GM19043 (cell line): ENCODE results near the gene PSG1.
"Not testable (repeated sequence)": the region's sequence is repeated elsewhere in the genome, so short reads cannot be mapped to it uniquely, and the experiment has no call there.

Source experiments
- ATAC-seq: cut with Tn5 transposase; IDR thresholded peaks from one replicate; pipeline ENCODE4 v1.9.1; 2021; ENCODE audit warnings: low read depth; ENCODE audit not compliant: unreplicated experiment

Gene PSG1

DNA sequence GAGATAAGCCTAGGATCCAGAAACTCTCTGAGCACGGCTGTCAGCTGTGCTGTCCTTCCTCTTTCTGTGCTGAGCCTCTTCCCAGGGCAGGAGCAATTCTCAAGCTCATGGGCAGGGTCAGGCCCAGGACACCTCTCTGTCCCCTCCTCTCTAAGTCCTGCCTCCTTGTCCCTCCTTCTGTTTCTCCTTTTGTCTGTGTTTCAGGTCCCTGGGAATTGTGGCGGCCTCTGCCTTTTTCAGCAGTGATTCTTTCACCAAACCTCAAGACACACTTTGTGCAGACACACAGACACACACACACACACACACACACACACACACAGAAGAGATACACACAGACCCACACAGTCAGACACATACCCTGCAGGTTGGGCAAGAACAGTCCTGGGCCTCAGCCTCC, at the start of gene PSG1:
TSS of gene PSG1 (minus strand) at position 101 of the 400 bp plus-strand sequence. CDS start 132 bp downstream, outside the sequence.
- no peak for ATAC-seq

DNA sequence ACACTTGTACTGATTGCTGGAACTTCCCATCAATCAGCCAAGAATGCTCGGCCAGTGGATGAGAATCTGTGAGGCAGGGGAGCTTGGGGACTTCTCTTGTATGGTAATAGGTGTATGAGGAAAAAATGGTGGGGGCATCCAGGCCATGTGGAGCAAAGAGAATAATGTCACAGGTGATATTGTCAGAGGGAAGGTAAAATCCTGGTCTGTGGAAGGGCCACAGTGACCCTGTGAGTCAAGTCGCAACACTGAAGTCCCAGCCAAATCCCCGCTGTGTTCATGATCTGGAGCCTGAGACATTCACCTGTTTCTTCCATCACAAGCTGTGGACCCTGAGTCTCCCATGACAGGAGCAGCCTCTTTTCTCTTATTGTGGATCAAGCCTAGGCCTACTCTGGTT, 49.4 kb upstream of the PSG1 start:
- ATAC-seq, result no peak

DNA sequence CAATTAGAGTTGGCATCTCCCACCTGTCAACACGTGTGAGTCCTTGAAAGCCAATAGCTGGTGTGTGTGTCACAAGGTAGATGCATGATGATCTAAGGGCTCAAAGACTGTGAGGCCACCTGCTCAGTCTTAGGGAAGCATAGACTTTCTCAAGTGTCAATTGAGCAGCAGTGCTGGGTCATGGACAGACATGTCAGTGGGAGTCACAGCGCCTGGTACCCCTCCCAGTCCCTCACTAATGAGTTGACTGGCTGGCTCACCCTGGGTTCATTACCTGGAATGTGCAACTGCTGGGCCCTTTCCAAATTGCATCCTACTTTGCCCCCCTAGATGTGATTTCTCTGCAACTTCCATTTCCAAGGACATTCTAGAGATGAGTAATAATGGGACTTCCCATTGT, 47.3 kb upstream of the PSG1 start:
- ATAC-seq, result no peak

DNA sequence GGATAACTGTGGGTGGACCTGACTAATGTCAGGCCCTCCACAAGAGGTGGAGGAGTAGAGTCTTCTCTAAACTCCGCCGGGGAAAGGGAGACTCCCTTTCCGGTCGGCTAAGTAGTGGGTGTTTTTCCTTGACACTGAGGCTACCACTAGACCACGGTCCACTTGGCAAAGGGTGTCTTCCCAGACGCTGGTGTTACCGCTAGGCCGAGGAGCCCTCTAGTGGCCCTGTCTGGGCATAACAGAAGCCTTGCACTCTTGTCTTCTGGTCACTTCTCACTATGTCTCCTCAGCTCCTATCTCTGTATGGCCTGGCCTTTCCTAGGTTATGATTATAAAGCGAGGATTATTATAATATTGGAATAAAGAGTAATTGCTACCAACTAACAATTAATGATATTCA, 43.6 kb upstream of the PSG1 start:
- ATAC-seq, result not testable (repeated sequence)

DNA sequence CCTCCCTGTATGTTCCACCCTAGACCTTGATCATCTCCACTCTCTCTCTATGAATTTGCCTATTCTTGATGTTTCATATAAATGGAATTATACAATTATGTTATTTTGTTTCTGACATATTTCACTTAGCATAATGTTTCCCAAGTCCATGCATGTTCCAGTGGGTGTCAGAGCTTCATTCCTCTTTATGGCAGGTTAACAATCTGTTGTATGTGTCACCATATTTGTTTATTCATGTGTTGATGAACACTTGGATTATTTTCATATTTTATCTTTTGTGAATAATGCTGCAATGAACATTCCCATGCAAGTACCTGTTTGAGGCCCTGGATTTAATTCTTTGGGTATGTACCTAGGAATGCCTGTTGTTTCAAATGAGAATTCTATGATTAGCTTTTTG, 41.5 kb upstream of the PSG1 start:
- not testable (repeated sequence) for ATAC-seq

DNA sequence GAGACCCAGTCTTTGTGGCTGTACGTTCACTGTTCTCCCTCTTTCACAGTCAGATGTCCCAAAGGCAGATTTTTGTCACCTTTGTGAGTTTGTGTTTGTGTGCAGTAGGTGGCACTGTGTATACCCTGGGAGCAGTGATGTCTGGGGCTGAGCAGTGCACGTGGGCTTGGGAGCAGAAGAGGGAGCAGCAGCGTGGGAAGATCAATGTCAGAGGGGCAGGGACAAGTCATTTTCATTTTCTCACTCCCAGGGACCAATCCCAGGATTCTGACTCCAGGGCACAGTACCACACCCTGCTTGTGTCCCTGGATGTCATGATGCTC, 40.2 kb upstream of the PSG1 start:
- no peak for ATAC-seq

DNA sequence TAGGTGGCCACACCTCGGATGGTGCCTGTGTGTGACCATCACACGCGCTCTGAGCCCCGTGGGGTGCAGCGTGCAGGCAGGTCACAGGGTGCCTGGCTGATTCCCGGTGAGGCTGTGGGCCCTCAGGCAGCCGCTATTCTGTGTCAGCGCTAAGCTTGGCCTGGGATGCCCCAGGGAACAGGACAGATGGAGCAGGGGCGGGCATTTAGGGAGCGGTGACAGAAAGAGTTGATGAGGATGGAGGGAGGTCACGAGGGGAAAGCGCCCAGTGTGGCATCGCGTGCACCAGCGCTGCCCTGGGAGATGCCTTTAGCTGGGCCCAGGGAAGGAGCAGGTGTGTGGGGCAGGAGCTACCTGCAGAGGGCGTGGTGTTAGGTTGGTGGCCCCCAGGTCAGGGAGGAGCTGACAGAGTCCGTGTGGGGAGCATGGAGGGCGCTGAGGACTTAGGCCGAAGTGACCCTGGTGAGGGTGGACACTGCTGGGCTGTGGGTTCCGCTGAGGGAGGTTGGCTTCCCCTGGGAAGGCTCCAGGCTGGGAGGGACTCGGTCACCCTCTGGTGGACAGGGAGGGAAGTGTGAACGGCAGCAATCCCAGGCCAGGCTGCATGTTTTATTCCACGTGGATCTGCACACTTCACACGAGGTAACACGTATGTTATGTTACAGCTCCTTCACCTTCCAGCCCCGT, 39.7 kb upstream of the PSG1 start:
- not testable (repeated sequence) for ATAC-seq

DNA sequence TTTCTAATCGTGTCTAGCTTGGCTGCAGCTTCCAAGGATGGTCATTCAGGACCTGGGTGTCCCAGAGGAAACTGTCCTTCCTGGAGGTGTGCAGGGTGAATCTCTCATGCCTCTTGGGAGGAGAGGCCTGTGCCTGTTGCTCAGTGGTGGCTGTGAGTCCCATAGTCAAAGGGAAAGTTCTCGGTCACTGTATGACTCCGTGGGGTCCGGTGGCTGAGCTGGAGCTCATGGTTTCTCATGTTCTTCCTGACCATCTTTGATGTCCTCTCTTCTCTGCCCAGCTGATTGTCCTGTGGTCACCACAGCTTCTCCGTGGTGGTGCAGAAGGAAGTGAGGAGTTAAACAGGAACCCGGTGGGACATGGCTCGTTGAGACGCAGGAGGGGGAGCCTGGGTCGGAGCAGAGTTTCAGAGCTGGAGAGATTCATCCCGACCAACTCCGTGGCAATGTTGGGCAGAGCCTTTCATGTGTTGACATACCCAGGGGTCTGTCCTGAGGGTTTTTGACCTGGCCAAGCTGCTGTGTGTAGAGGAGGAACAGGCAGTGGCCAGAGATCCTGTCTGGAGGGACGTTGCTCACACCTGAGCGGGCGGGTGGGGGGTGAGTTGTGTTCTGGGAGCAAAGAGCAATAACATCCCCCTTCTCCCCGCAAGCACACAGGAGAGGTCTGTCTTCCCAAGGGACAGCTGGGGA, 39.0 kb upstream of the PSG1 start:
- ATAC-seq, result not testable (repeated sequence)

DNA sequence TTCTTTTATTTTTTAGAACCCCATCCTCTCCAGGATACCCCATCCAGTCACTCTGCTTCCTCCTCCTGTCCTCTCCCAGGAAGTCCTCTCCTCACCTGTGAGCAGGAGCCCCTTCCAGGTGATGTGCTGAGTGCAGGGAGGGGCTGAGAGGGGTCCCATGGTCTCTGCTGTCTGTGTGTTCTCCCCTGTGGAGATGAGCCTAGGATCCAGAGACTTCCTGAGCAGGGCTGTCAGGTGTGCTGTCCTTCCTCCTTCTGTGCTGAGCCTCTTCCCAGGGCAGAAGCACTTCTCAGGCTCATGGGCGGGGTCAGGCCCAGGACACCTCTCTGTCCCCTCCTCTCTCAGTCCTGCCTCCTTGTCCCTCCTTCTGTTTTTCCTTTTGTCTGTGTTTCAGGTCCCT, 38.1 kb upstream of the PSG1 start, which contains the start of gene PSG6:
TSS of gene PSG6 (minus strand) at position 261 of the 400 bp plus-strand sequence. CDS start at position 159, 102 bp downstream.
- ATAC-seq, result not testable (repeated sequence)

DNA sequence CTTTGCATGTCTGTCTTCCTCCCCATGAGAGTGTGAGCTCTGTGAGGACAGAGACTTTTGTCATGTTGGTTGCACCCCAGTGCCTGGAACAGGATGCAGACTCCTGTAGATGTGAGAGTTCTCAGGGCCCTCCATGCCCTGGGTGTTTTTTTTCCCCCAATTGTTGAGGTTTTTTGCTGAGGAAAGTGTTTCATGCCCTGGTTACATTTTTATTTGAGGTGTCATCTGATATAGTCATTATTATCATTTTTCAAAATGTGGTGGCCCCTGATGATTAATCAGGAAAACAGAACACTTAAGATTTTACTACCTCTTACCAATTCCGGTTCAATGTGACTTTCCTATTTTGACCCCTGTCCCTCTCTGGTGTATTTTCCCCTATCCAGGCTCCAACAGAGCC, 37.4 kb upstream of the PSG1 start:
- not testable (repeated sequence) for ATAC-seq

DNA sequence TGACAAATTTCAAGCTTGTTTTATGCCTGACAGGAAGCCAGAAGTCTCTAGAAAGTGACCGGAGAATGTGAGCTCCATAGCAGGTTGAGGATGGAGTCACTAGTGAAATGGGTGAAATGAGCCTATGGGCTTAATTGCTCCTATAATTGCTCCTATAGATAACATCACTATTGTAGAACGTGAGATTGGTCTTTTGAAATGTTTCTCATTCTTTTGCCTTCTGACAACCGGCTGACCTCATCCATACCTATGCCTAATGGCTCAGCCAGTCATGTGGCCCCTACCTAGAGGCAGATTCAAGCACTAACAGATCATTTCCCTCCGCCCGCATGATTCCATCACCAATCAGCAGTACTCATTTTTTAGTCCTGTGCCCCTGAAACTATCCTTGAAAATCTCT, 34.0 kb upstream of the PSG1 start:
- ATAC-seq, result not testable (repeated sequence)

DNA sequence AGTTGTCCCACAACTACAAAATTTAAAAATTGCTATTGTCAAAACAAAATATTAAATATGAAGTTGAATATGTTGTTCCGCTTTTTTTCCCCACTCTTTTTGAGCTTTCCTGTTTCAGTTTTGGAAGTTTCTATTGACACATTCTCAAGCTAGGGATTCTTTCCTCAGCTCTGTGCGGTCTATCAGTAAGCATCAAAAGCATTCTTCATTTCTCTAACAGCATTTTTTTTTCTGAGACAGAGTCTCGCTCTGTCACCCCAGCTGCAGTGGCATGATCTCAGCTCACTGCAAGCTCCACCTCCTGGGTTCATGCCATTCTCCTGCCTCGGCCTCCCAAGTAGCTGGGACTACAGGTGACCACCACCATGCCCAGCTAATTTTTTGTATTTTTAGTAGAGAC, 33.4 kb upstream of the PSG1 start:
- not testable (repeated sequence) for ATAC-seq

DNA sequence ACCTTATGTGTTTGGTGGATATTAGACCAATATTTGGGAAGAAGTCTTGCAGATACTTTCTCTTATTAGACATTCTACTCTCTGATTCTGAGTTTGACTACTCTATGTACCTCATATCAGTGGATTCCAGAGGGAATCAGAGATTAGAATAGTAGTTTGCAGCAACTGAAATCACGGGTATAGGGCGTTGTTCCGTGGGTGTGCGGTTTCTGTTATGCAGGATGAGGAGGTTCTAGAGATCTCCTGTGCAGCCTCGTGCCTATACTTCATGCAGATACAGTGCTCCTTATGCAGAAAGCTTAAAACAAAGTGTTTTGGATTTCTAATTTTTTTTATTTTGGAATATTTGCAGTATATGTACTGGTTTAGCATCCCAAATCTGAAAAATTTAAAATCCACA, 32.2 kb upstream of the PSG1 start:
- not testable (repeated sequence) for ATAC-seq

DNA sequence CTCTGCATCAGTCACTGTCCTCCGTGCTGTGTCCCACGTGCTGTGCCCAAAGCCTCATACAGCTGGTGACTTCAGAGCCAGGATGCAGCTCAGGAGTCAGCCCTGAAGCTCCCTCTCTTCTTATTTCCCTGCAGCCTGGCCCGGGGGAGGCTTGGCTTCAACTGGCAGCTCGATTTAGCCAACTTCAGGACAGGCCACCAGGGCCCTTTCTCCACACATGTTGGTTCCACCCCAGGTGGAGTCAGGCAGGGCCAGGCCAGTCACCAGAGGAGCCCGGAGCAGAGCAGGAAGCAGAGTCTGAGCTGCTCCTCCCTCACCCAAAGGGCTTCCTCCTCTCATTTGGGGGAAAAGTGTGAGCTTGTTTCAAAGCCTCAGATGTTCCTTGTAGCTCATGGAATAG, 26.6 kb upstream of the PSG1 start:
- ATAC-seq, result not testable (repeated sequence)

DNA sequence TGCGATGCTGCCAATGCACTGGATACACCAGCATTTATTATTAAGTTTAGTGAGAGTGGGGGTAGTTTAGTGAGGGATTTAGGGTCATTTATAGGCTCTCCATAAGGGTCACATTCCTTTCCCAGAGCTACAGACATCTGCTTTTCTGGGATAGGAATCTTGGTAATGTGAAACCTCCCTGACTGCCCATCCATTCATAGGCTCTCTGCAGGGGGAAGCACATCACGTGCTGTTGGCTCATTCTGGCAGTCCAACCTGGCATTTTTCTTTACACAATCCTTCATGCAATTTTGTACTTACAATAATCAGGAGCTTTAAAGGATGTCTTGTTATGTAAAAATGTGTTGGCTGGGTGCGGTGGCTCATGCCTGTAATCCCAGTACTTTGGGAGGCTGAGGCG, 21.0 kb upstream of the PSG1 start:
- ATAC-seq, result not testable (repeated sequence)

DNA sequence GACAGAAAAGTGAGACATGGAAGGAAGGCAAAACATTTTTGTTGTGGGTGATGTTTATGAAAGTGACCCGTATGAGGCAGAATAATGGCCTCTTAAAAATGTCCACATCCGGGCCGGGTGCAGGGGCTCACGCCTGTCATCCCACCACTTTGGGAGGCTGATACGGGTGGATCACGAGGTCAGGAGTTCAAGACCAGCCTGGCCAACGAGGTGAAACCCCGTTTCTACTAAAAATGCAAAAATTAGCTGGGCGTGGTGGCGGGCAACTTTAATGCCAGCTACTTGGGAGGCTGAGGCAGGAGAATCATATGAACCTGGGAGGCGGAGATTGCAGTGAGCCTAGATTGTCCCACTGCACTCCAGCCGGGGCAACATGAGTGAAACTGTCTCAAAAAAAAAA, 20.2 kb upstream of the PSG1 start:
- not testable (repeated sequence) for ATAC-seq

DNA sequence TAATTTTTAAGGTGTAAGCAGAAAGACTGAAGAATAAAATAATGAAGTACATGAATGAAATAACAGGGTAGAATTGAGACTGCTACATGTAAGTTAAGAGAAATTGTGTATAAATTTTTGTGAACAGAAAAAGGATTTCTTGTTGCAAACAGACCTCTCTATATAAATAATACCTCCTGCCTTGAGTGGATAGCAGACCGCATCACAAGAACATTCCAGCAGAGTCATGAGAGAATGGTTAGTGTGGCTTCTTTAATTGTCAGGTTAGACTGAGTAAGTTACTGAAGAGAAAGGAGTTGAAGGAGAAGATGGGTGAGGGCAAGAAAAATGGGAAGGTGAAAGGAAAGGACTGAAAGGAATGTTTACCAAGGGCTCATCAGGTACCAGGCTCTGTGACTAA, 19.6 kb upstream of the PSG1 start:
- not testable (repeated sequence) for ATAC-seq

DNA sequence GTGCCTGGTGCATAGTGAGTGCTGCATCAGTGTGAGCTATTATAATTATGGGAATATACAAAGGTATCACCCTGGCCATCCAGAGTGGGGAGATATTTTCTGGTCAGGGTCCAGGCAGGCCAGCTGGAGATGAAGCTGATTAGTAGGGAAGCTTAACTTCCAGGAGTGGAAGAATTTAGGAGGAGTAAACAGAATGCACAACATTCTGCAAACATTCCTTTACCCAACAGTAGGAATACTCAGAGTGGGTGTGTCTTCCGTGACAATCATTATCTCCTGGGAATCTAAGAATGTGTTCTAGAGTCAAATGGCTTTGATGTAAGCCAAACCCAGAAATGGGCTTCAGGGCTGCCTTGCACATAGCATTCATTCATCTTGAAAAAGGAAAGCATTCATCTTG, 19.1 kb upstream of the PSG1 start:
- ATAC-seq, result not testable (repeated sequence)

DNA sequence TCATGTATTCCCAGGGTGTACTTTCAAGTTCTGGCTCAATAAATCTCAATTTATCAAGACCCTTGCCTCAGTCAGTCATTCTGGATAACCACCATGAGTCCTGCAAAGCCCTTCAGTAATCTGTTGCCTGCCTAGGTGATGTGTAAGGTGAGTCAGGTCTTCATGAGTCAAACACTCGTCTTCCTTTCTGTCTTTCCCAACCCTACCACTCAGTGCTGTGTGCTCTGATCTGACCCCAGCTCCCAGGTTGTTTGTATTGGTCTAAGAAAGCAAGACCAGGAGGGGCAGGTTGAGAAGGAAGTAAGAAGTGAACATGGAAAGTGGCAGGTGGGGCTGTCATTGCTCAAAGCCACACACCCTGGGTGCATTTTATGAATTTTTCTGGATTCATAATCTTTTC, 18.2 kb upstream of the PSG1 start:
- ATAC-seq, result not testable (repeated sequence)

DNA sequence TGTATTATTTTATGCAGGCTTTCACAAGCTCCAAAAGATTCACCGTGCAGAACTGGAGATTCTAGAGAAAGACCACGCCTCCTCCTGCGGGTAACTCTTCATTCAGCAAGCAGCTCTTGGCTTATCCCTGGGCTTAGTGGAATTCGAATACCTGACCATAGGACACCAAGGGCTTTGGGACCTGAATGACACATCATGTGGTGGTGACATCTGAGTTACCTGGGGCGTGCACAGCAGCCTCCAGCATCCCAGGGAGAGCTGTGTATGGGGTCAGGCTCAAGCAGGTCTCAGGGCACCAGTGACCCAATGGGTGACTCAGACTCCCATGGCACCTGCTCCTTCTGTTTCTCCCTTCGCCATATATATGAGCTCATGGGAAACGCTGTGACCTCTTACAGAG, 10.9 kb upstream of the PSG1 start:
- not testable (repeated sequence) for ATAC-seq

DNA sequence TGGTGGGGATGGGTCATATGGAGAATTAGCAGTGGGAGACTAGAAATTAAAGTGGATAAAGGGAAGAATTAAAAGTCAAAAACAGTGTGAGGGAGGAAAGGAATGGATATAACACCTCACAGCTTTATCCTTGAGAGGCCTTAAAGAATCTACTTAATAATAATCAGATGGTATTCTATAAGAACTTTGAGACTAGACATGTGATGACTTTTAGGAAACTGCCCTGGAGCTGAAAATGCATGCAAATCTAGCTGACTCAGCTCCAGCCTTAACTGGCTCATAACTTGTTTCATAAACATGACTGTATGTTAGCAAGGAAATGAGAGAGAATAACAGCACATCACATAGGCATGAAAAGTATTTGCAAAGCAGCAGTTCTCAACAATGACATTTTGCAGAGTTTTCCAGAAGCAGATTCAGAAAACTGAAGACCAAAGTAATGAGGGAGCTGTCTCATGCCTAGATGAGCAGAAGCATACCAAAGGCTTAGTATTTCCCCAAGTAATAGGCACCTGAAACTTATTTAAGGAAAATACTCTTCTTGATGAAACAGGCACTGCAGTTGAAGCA, 8.4 kb upstream of the PSG1 start:
- not testable (repeated sequence) for ATAC-seq

DNA sequence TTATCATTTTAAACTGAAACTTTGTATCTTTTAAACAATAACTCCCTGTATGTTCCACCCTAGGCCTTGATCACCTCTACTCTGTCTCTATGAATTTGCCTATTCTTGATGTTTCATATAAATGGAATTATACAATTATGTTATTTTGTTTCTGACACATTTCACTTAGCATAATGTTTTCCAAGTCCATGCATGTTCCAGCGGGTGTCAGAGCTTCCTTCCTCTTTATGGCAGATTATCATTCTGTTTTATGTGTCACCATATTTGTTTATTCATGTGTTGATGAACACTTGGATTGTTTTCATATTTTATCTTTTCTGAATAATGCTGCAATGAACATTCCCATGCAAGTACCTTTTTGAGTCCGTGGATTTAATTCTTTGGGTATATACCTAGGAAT, 3.2 kb upstream of the PSG1 start:
- ATAC-seq, result not testable (repeated sequence)
